GM12873 (cell line): Measurements from ENCODE around the gene BLMH.

Experiments
- TF ChIP-seq, protein P1 (sequence below): IDR thresholded peaks from 2 replicates; pipeline ENCODE4 v1.5.1; 2012; ENCODE audit warnings: low read depth, mild to moderate bottlenecking, moderate library complexity, low read length, control low read depth; ENCODE audit not compliant: insufficient read depth; ENCODE audit errors: missing control alignments

Gene BLMH

GRCh38 chr17:30273373-30273772, 18.4 kb downstream of the BLMH start:
- TF ChIP-seq, protein P1, sequence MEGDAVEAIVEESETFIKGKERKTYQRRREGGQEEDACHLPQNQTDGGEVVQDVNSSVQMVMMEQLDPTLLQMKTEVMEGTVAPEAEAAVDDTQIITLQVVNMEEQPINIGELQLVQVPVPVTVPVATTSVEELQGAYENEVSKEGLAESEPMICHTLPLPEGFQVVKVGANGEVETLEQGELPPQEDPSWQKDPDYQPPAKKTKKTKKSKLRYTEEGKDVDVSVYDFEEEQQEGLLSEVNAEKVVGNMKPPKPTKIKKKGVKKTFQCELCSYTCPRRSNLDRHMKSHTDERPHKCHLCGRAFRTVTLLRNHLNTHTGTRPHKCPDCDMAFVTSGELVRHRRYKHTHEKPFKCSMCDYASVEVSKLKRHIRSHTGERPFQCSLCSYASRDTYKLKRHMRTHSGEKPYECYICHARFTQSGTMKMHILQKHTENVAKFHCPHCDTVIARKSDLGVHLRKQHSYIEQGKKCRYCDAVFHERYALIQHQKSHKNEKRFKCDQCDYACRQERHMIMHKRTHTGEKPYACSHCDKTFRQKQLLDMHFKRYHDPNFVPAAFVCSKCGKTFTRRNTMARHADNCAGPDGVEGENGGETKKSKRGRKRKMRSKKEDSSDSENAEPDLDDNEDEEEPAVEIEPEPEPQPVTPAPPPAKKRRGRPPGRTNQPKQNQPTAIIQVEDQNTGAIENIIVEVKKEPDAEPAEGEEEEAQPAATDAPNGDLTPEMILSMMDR, result no peak

DNA sequence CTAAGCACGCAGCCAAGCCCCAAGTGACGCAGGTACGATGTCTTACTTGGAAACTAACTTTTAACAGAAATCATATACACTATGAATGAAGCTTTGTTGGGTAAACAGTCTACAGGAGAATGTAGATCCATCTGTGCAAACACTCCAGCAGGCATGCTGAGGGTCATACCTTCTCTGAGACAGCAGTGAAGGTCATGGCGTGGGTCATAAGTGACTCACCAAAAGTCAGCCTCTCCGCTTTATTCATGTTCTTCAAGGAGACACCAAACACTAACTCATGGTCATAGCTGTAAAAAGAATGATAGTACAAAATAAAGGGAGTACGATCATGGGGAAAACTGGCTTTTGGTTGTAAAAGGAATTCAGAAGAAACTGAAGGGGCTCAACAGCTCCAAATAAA, 20.6 kb downstream of the BLMH start:
- TF ChIP-seq, protein P1, result no peak

- TF ChIP-seq, protein P1, result no peak
These were observed 24.1 kb downstream of the BLMH start for GRCh38 chr17:30267625-30268024.

GRCh38 chr17:30263552-30264333, 28.0 kb downstream of the BLMH start:
- TF ChIP-seq, protein P1, result no peak

DNA sequence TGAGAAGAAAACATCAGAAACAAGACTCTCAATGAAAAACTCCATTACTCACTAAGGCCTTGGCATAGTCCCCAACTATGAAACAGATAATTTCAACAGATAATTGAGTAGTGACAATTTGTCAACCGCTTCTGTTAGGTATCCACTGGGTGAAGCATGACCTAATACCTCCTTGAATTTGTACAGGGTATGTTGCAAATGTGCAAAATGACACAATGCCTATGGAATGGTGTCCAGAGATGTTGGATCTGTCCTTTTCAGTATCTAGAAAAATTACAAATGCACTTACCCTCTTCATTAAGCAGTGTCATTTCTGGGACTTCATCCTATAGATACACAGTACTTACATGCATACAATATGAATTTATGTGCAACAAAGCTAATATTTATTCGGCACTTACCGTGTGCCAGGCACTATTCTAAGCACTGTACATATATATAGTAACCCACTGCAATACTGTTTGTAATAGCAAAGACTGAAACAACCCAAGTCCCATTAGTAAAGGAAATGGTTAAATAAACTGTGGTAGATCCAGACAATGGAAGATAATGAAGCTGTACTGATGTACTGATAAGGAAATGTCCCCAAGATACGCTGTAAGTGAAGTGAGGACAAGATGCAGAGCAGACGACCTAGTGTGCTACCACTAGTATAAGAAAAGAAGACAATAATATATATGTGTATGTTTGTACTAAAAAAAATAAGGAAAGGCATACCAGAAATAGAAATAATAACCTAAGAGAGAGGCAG, 34.8 kb downstream of the BLMH start:
- TF ChIP-seq, protein P1, result no peak

DNA sequence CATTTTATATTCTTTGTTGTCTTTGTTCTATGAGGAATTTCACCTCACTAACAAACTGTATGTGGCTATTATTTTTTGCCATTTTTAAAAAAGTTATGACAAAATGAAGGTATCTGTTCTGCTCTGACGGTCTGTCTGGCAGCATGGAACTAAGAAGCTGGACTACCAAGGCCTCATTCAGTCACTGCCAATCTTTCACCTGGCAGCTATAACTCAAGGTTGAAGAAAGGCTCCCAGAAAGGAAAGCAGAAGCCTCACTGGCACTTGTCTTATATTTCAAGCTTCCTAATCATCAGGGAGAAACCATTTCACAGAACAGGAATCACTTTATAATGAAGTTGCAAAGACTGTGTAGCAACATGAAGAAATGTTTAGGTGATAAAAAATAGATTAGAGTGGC, 37.6 kb downstream of the BLMH start:
- TF ChIP-seq, protein P1, result no peak

GRCh38 chr17:30253312-30253711, 38.4 kb downstream of the BLMH start:
- TF ChIP-seq, protein P1, result no peak
